Transverse colon (tissue), 4 donors: ENCODE data around the gene CD37. TPM values are rescaled to one million over a fixed set of nuclear protein-coding genes. Genes with fewer than 3 reads are reported as not detected.
"Not testable (repeated sequence)": the region's sequence is repeated elsewhere in the genome, so short reads cannot be mapped to it uniquely, and the experiment has no call there.

ENCODE experiments used
- DNase-seq: peaks from one replicate; pipeline ENCODE4 v3.0.0-alpha.2; 2019
- H3K27ac ChIP-seq, 4 donors: fragments of 200-600 bp; sonication (generic); 2 replicates each; pipeline ENCODE4 v1.5.1; 2016 to 2018; ENCODE audit warnings: inconsistent platforms in 4 of 4
- H3K27me3 ChIP-seq: fragments of 200-600 bp; sonication (generic); 2 replicates; pipeline ENCODE4 v1.5.1; 2017; ENCODE audit warnings: inconsistent platforms
- H3K36me3 ChIP-seq, 4 donors: fragments of 200-600 bp; sonication (generic); 2 replicates each; pipeline ENCODE4 v1.5.1; 2017 to 2019; ENCODE audit warnings: inconsistent platforms in 4 of 4
- H3K4me1 ChIP-seq, 4 donors: fragments of 200-600 bp; sonication (generic); 2 replicates each; pipeline ENCODE4 v1.5.1; 2017 to 2020; ENCODE audit warnings: inconsistent platforms in 4 of 4
- H3K4me3 ChIP-seq, 4 donors: fragments of 200-600 bp; sonication (generic); 1 replicate in 1 of 4; 2 replicates in 3 of 4; pipeline versions ENCODE4 v1.5.1 to v1.6.1; 2017 to 2019; ENCODE audit warnings: inconsistent platforms in 4 of 4
- H3K9me3 ChIP-seq, 2 donors: fragments of 200-600 bp; sonication (generic); 2 replicates each; pipeline ENCODE4 v1.5.1; 2017 to 2019; ENCODE audit warnings: inconsistent platforms in 2 of 2
- EP300 ChIP-seq: sonication (generic); formaldehyde crosslinking; IDR thresholded peaks from one replicate; pipeline ENCODE4 v1.6.1; 2017; ENCODE audit warnings: antibody characterized with exemption, low read depth
- POLR2A ChIP-seq: fragments of 450-650 bp; IDR thresholded peaks from one replicate; pipeline ENCODE4 v1.6.1; 2016; ENCODE audit warnings: antibody characterized with exemption, mild to moderate bottlenecking, moderate library complexity
- POLR2AphosphoS5 ChIP-seq, 3 donors: sonication (generic); formaldehyde crosslinking; IDR thresholded peaks; one replicate each; pipeline ENCODE4 v1.6.1; 2016; ENCODE audit warnings: antibody characterized with exemption in 3 of 3
- WGBS, 2 donors: methylation state at CpG; one replicate each; pipeline ENCODE4 v1.1.5; 2018; ENCODE audit warnings: low coverage in 1 of 2; 5-methylcytosine and 5-hydroxymethylcytosine counted together
- in situ Hi-C, 4 donors: fragments of 200-750 bp; cut with MboI; loops; one replicate each; pipeline versions ENCODE4 v1.15.0 to v1.15.1; 2017; ENCODE audit warnings: low sequenced_read_pairs in 3 of 4, low pct_ligation_motif_present in 1 of 4, low pct_unique_long_range_greater_than_20kb in 1 of 4
- intact Hi-C: fragments of 100-400 bp; cut with DNase I; formaldehyde crosslinking; loops from one replicate; pipeline ENCODE4 v1.15.1; 2023; ENCODE audit warnings: low total_unique reads
- total RNA-seq, 4 donors: library from RNA; depleted of rRNA; stranded (reverse); fragments of >200 nt; gene quantifications; one replicate each; pipeline ENCODE4 v1.1.0, GENCODE V29; 2016
- TF ChIP-seq, protein P1 (sequence below), 5 experiments: fragments of 200-600 bp in 3 of 5; fragments of 450-650 bp in 2 of 5; sonication (generic) in 3 of 5; IDR thresholded peaks; 1 replicate in 2 of 5; 2 replicates in 3 of 5; pipeline ENCODE4 v1.5.1; 2016 to 2017; ENCODE audit warnings: antibody characterized with exemption in 5 of 5, inconsistent platforms in 3 of 5, mild to moderate bottlenecking in 2 of 5, moderate library complexity in 1 of 5

The CD37 gene
- total RNA-seq, 4 donors from 2014 or later: 8.5 to 24.0 (median 13.3) TPM

DNA sequence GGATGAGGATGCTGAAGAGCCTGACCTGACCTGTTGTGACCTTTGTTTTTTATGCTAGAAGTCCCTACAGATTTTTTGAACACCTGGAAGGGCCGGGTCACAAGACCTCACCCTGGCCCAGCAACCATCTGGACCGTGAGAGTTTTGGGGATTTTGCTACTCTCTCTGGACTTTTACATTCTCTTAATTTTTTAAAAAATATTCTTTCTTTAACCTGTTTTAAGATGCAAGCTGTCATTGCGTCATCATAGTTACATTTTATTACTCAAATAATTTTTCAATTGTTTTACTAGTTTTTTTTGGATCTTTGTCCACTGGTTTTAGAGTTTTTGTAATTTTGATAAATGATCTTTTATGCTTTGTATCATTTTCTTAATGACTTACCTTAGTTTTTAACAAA, 36.0 kb downstream of the CD37 start:
- intact Hi-C loops: no loop called here
- Histone ChIP-seq H3K4me3 (no peak overlapping the region), H3K27ac (no peak overlapping the region), H3K27me3 (no peaks in the 10 kb centered on the region), H3K36me3 (no peaks in the 10 kb centered on the region), H3K4me1 (no peaks in the 10 kb centered on the region), H3K9me3 (peaks cover 10 to 11% of the 10 kb centered on the region in 2 donors)
- WGBS, 2 donors: 49 to 88% methylated on average over 3 of the region's 3 CpGs
- no peak for TF ChIP-seq EP300
- TF ChIP-seq POLR2AphosphoS5 (IDR thresholded peaks at IDR 0.05): no peak
- TF ChIP-seq POLR2A: no peak
- TF ChIP-seq, protein P1, sequence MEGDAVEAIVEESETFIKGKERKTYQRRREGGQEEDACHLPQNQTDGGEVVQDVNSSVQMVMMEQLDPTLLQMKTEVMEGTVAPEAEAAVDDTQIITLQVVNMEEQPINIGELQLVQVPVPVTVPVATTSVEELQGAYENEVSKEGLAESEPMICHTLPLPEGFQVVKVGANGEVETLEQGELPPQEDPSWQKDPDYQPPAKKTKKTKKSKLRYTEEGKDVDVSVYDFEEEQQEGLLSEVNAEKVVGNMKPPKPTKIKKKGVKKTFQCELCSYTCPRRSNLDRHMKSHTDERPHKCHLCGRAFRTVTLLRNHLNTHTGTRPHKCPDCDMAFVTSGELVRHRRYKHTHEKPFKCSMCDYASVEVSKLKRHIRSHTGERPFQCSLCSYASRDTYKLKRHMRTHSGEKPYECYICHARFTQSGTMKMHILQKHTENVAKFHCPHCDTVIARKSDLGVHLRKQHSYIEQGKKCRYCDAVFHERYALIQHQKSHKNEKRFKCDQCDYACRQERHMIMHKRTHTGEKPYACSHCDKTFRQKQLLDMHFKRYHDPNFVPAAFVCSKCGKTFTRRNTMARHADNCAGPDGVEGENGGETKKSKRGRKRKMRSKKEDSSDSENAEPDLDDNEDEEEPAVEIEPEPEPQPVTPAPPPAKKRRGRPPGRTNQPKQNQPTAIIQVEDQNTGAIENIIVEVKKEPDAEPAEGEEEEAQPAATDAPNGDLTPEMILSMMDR (IDR thresholded peaks at IDR 0.05): no peak
- in situ Hi-C loops: no loop called here
- no peak for DNase-seq

DNA sequence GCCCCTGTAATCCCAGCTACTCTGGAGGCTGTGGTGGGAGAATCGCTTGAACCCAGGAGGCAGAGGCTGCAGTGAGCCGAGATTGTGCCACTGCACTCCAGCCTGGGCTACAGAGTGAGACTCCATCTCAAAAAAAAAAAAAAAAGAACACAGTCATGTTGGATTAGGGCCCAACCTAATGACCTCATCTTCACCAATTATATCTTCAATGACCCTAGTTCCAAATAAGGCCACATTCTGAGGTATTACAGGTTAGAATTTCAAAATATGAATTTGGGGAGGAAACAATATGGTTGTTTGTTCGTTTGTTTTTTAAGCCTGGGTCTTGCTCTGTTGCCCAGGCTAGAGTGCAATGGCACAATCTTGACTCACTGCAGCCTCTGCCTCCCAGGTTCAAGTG, 38.0 kb downstream of the CD37 start:
- H3K27me3 ChIP-seq, H3K36me3 ChIP-seq, H3K4me1 ChIP-seq, intact Hi-C loops, H3K27ac ChIP-seq, DNase-seq, in situ Hi-C loops, H3K4me3 ChIP-seq: not testable (repeated sequence)
- 77 to 79% methylated on average over 3 of the region's 3 CpGs for WGBS, 2 donors
- H3K9me3 ChIP-seq: peaks cover 10 to 11% of the 10 kb centered on the region in 2 donors

DNA sequence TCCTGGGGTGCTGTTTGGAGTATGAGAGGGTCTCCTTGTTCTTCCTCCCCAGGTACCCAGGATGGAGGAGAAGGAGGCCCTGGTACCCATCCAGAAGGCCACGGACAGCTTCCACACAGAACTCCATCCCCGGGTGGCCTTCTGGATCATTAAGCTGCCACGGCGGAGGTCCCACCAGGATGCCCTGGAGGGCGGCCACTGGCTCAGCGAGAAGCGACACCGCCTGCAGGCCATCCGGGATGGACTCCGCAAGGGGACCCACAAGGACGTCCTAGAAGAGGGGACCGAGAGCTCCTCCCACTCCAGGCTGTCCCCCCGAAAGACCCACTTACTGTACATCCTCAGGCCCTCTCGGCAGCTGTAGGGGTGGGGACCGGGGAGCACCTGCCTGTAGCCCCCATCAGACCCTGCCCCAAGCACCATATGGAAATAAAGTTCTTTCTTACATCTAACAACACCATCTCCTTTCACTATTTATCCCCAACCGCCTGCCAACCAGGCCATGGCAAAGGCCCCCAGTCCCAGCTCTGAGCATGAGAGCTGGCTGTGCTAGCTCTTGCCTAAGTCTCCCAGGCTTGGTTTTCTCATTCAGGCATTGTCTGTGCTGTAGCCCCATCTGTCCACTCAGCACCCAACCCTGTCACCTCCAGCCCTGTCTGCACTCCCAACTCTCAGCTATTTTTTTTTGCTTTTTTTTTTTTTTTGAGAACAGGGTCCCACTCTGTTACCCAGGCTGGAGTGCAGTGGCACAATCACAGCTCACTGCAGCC, 39.6 kb downstream of the CD37 start:
- WGBS, 2 donors: 95% methylated on average over 15 of the region's 16 CpGs; no CpG with 5 or more reads in 1 of the 2 donors
- in situ Hi-C loops (no loop called here), intact Hi-C loops (no loop called here)
- Histone ChIP-seq H3K9me3 (no peaks in the 10 kb centered on the region), H3K4me1 (no peaks in the 10 kb centered on the region), H3K27me3 (no peaks in the 10 kb centered on the region), H3K36me3 (no peaks in the 10 kb centered on the region), H3K4me3 (no peak overlapping the region), H3K27ac (no peak overlapping the region)
- DNase-seq: no peak
- TF ChIP-seq POLR2AphosphoS5 (IDR thresholded peaks at IDR 0.05) (no peak), POLR2A (no peak), EP300 (no peak)
- TF ChIP-seq, protein P1 (IDR thresholded peaks at IDR 0.05): no peak

DNA sequence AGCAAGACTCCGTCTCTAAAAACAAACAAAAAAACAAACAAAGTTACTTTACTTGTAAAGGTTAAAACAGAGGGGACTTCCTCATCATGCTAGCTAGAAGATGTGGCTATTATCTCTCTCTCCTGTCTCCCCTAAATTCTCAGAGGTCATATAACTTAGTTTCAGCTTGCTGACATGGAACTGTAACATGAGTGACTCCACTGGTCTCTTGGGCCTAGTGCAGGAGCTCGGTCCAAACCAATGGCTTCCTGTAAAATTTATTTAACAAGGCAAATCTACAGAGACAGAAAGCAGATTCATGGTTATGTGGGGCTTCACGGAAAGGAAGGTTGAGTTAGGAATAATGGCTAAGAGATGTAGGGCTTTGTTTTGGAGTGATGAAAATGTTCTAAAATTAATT, 43.3 kb downstream of the CD37 start:
- DNase-seq: no peak
- in situ Hi-C loops (no loop called here), intact Hi-C loops (no loop called here)
- Histone ChIP-seq H3K27me3 (peaks cover 11% of the 10 kb centered on the region), H3K36me3 (no peaks in the 10 kb centered on the region), H3K9me3 (peaks cover 3 to 6% of the 10 kb centered on the region in 2 donors), H3K4me3 (no peak overlapping the region), H3K4me1 (no peaks in the 10 kb centered on the region), H3K27ac (no peak overlapping the region)
- WGBS, 2 donors: 70 to 72% methylated on average over 3 of the region's 3 CpGs
- TF ChIP-seq POLR2A (no peak), POLR2AphosphoS5 (IDR thresholded peaks at IDR 0.05) (no peak), EP300 (no peak)
- TF ChIP-seq, protein P1 (IDR thresholded peaks at IDR 0.05): no peak

DNA sequence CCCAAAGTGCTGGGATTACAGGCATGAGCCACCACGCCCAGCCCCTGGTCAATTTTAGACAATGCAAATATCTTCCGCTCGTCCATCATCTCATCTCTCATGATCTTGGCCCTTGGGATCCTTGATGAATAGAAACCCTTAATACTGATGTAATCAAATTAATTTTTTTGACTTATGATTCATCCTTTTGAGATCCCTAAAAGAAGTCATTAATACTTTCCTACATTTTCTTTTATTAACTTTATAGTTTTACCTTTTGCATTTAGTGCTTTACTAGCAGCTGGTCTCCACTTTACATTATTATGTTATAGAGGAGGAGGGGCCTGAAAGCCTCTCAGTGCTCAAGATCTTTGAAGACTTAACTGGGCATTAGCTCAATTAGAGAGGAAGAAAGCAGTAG, 45.2 kb downstream of the CD37 start:
- Histone ChIP-seq H3K27ac (no peak overlapping the region), H3K36me3 (no peaks in the 10 kb centered on the region), H3K4me1 (no peaks in the 10 kb centered on the region), H3K9me3 (peaks cover 3 to 6% of the 10 kb centered on the region in 2 donors), H3K4me3 (no peak overlapping the region), H3K27me3 (peaks cover 11% of the 10 kb centered on the region)
- WGBS, 2 donors: 87 to 89% methylated on average over 2 to 3 of the region's 3 CpGs
- in situ Hi-C loops: no loop called here
- no peak for TF ChIP-seq POLR2AphosphoS5 (IDR thresholded peaks at IDR 0.05)
- TF ChIP-seq EP300: no peak
- no peak for TF ChIP-seq POLR2A
- TF ChIP-seq, protein P1 (IDR thresholded peaks at IDR 0.05): no peak
- intact Hi-C loops: no loop called here
- DNase-seq: no peak
